ENCODE data around the gene GFRA4.

The GFRA4 gene

DNA sequence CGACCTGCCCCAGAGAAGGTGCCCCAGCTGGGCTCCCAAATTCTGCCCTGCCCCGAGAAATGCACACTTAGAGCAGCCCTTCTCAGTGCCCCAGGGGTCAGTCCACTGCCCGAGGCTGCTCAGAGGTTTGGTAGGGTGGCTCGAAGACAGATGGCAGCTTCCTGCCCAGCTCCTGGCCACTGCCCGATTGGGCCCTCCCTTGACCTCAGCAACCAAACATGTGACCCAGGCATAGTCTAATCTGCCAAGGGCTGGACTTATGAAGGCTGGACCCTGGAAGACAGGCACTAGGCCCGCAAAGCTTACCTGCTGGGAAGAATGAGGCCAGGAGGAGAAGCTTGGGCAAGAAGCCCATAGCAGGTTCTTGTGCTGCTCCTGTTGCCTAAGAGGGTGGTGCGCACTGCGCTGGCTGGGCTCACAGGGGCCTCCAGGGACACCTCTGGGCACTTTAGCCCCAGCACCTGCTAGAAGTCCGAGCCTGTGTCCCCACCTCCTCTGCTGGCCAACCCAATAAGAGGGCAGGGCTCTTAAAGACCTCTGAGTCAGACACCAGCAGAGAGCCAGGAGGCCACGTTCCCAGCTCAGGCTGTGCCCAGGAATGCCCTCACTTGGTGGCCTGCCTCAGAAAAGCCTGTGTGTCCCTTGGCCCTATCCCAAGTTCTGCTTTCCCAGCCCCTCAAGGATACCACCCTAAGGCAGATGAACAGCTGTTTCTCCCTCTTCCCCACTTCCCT is 43.7 kb upstream of the GFRA4 start:
- TF ChIP-seq, protein P1, sequence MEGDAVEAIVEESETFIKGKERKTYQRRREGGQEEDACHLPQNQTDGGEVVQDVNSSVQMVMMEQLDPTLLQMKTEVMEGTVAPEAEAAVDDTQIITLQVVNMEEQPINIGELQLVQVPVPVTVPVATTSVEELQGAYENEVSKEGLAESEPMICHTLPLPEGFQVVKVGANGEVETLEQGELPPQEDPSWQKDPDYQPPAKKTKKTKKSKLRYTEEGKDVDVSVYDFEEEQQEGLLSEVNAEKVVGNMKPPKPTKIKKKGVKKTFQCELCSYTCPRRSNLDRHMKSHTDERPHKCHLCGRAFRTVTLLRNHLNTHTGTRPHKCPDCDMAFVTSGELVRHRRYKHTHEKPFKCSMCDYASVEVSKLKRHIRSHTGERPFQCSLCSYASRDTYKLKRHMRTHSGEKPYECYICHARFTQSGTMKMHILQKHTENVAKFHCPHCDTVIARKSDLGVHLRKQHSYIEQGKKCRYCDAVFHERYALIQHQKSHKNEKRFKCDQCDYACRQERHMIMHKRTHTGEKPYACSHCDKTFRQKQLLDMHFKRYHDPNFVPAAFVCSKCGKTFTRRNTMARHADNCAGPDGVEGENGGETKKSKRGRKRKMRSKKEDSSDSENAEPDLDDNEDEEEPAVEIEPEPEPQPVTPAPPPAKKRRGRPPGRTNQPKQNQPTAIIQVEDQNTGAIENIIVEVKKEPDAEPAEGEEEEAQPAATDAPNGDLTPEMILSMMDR (IDR thresholded peaks at IDR 0.05): no peak

DNA sequence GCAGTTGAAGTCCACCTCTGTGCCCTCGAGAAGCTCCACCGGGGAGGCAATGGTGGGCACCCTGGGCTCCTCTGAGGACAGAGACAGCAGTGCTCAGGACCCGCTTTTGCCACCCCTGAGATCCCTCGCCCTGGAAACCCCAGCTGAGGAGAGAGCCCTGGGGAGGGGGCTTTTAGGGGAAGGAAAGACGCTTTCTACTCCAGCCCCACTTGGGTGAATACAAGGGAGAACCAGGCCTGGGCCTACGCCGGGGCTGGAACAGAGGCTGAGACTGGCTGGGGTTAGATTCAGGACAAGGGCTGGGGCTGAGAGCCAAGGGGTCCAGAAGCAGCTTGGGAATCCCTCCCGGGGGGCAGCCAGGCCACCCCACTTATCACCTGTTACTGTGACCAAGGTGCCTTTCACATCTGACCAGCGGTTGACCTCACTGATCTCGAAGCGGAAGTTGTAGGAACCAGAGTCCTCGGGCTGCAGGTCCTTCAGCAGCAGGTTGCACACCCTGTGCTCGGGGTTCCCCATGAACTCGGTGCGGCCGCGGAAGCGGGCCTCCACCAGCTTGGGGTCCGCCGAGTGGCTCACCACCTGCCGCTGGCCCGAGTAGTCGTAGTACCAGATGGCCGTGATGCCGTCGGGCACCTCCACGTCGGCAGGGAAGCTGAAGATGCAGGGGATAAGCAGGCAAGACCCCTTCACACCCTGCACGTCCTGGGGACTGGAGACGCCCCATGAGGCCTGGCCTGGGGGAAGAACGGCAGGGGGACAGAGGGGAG is 43.0 kb upstream of the GFRA4 start:
- TF ChIP-seq, protein P1 (IDR thresholded peaks at IDR 0.05): no peak

DNA sequence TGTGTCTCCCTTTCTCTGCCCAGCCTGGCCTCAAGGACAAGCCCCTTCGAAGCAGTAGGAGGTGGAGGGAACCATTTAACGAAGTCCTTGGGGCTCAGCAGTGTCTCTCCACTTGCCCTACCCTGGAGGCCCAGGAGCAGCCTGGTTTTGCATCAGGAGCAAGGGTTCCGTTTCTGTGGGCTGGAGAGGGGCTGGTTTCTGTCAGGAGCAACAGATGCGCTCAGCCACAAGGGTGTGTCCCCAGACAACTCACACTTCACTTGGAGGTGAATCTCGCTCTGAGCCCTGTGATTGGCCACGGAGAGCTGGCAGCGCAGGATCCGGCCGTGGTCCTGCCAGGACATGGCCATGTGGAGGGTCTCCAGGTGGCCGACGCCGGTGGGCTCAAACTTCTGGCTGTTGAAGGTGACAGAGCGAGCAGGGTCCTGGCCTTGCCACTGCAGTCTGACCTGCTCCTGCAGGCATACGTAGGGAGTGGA is 42.3 kb upstream of the GFRA4 start:
- TF ChIP-seq, protein P1 (IDR thresholded peaks at IDR 0.05): no peak

DNA sequence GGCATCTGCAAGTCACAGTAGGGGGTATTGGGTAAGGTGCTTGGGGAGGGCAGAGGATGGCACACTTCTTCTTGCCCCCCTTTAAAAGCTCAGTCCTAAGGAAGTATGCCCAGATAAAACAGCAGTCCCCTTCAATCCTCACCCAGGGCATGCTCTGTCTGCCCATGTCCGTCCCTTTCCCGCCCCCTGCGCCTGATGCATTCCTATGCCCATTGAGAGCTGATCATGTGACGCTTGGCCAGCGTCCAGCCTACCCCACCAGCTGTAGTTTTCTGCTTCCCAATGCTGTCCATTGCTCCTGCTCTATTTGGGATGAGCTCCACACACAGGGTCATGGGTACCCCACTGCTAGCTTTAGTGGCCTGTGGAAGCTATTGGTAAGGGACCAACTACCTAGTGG is 40.9 kb upstream of the GFRA4 start:
- TF ChIP-seq, protein P1 (IDR thresholded peaks at IDR 0.05): no peak

DNA sequence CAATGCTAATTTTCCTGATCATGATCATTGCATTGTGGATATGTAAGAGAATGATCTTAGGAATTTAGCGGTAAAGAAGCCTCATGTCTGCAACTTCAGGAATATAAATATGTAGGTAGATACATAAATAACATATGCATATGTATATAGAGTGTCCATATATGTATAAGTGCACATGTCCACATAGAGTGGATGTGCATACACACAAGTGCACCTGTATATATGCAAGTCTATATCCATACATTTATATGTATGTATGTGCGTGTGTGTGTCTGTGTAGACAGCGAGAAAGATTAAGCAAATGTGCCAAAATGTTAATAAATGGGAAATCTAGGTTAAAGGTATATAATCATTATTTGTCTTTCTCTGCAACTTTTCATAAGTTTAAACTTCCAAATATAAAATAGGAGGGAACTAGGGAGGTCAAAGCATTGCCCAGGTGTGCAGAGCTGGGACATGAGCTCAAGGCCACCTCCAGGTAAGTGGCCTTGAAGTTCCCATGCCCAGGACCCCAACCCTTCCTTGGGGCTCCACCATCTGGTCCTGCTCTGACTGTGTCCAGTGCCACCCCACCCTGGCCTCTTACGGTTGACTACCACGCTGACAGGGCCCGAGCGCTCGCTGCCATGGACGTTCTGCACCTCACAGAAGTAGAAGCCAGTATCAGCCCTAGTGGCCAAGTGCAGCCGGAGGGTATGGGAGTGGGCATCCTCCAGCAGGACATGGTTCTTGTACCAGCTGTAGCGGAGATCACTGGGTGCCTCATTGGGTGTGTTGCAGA is 39.6 kb upstream of the GFRA4 start:
- TF ChIP-seq, protein P1 (IDR thresholded peaks at IDR 0.05): no peak

DNA sequence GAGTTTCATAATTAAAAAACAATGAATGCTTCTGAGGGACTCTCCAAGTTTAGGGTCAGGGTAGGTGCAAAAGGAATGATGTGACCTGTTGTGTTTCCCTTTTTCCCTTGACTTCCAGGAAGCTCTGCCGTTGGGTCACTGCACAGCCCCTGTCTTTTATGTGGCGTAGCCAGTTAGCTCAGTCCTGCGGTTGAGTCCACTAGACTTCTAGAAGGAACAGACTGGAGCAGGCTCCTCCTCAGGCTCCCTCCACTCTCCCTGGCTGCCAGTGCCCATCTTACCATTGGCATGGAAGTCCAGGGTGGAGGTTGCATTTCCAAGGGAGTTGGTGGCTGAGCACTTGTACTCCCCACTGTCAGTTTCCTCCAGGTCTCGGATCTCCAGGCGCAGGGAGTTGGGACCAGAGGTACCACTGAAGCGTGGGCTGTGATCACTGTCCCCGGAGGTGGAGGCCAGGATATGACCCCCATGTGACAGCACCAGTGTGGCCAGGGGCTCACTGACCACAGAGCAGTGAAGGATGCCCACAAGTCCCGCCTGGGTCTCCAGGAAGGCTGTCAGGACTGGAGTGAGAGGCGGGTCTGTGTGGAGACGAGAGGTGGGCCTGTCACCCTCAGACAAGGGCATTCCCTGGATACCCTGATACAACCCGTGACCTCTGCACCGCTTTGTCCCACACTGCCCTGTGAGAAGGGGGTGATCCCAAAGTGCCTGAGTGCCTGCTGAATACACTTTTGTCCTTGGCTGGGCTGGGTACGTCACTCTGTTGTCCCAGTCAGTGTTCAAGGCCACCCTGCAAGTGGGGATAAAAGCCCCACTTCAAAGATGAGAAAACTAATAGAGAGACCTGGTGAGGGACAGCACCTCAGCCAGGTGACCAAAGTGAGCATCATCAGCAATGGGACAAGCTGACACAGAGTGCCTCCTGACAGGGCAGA is 38.1 kb upstream of the GFRA4 start:
- TF ChIP-seq, protein P1 (IDR thresholded peaks at IDR 0.05): no peak
